Activated naive CD8-positive, alpha-beta T cell (primary cell): ENCODE measurements around the gene IP6K2.
"Not testable (repeated sequence)": the region's sequence is repeated elsewhere in the genome, so short reads cannot be mapped to it uniquely, and the experiment has no call there.

ENCODE experiments used
- H3K27ac Mint-ChIP-seq: one replicate; pipeline ENCODE4 v1.8.0; 2021; ENCODE audit warnings: mixed read lengths
- H3K27me3 Mint-ChIP-seq: one replicate; pipeline ENCODE4 v1.8.0; 2021; ENCODE audit warnings: mixed read lengths
- H3K36me3 Mint-ChIP-seq: one replicate; pipeline ENCODE4 v1.8.0; 2021; ENCODE audit warnings: mixed read lengths
- H3K4me1 Mint-ChIP-seq: one replicate; pipeline ENCODE4 v1.8.0; 2021; ENCODE audit warnings: low read depth, mixed read lengths
- H3K4me3 Mint-ChIP-seq: one replicate; pipeline ENCODE4 v1.8.0; 2021; ENCODE audit warnings: mild to moderate bottlenecking, mixed read lengths
- H3K9me3 Mint-ChIP-seq: one replicate; pipeline ENCODE4 v1.8.0; 2021; ENCODE audit warnings: low read depth, mixed read lengths

IP6K2 gene

DNA sequence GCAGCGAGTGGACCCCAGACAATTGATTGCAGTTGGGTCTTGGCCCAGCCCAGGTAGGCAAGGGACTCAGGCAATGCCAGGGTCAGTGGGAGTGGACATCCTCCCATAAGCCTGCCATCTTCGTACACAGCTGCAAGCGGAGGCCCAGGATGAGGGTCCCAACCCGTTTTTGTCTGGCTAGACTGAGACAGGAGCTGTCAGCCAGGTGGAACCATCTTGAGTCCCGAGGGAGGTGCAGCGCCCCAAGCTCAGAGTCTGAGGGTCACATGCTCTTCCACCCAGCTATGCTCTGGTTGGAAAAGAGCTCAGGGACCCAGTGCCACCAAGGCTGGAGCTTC, 22.6 kb upstream of the IP6K2 start:
- no peak overlapping the region for H3K27ac Mint-ChIP-seq
- no peaks in the 10 kb centered on the region for H3K36me3 Mint-ChIP-seq
- no peak overlapping the region for H3K4me3 Mint-ChIP-seq
- H3K27me3 Mint-ChIP-seq = no peaks in the 10 kb centered on the region
- no peaks in the 10 kb centered on the region for H3K9me3 Mint-ChIP-seq
- no peaks in the 10 kb centered on the region for H3K4me1 Mint-ChIP-seq

DNA sequence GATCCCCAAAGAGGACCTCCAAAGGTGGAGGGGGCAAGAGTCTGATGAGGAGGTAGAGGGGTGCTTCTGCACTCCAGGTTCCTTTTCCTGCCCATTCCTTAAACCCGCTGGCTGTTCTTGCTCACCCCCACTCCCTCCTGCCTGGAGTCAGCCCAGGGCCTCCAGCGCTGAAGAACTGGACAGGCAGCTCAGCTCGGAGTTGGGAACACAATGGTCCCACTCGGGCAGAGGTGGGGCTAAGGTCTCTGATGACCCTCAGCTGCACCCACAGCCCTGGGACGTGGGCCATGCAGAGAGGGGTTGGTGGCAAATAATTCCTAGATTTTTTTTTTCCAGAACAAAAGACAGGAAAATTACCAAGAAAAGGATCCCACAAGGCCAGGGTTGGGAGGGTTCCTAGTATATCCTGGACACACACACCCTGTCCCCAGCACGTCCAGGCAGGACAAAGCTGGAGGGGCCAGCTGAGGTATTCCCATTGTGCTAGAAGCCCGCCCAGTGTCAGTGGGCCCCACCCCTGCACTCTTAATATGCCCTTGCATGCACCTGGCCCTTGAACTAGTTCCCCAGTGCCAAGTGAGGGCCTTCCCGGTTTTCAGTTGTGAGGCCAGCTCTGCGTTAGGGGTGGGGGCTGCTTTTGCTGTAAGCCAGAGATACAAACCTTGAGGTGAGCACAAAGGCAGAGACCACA, 22.1 kb upstream of the IP6K2 start:
- H3K9me3 Mint-ChIP-seq = no peaks in the 10 kb centered on the region
- H3K27ac Mint-ChIP-seq = no peak overlapping the region
- H3K36me3 Mint-ChIP-seq = no peaks in the 10 kb centered on the region
- H3K4me1 Mint-ChIP-seq = no peaks in the 10 kb centered on the region
- H3K4me3 Mint-ChIP-seq = no peak overlapping the region
- H3K27me3 Mint-ChIP-seq = no peaks in the 10 kb centered on the region

DNA sequence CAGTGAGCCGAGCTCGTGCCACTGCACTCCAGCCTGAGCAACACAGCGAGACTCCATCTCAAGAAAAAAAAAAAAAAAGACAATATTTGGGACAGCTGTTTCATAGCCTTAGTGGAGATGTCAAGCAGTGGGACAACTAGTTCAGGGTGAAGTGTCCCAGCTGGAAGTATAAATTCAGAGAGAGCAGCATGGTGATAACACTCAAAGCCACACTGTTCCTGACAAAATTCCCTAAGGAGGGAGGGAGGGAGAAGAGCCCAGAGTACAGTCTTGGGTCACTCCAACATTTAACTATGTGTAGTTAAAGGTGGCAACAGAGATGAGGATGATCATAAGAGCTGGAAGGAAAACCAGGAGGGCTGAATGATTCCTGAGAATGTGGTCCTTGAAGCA, 21.1 kb upstream of the IP6K2 start:
- H3K4me3 Mint-ChIP-seq = no peak overlapping the region
- no peaks in the 10 kb centered on the region for H3K36me3 Mint-ChIP-seq
- no peak overlapping the region for H3K27ac Mint-ChIP-seq
- no peaks in the 10 kb centered on the region for H3K4me1 Mint-ChIP-seq
- H3K27me3 Mint-ChIP-seq = no peaks in the 10 kb centered on the region
- no peaks in the 10 kb centered on the region for H3K9me3 Mint-ChIP-seq

DNA sequence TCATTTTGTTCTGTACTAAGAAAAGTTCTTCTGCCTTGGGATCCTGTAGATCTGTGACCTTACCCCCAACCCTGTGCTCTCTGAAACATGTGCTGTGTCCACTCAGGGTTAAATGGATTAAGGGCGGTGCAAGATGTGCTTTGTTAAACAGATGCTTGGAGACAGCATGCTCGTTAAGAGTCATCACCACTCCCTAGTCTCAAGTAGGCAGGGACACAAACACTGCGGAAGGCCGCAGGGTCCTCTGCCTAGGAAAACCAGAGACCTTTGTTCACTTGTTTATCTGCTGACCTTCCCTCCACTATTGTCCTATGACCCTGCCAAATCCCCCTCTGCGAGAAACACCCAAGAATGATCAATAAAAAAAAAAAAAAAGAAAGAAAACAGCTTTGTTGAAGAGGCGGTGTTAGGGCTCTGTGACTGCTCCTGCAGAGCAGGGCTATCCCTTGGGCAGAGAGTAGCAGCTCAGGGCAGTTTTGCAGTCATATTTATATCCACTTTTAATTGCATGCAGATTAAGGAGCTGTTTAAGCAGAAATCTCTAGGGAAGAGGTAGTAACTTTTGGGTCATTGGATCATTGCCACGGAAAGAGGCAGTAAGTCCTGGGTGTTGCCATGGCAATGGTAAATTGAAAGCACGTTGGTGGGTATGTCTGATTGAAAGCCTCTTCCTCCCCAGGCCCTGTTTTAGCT, 18.2 kb upstream of the IP6K2 start:
- not testable (repeated sequence) for H3K4me1 Mint-ChIP-seq, H3K27ac Mint-ChIP-seq, H3K36me3 Mint-ChIP-seq, H3K4me3 Mint-ChIP-seq, H3K27me3 Mint-ChIP-seq, H3K9me3 Mint-ChIP-seq

DNA sequence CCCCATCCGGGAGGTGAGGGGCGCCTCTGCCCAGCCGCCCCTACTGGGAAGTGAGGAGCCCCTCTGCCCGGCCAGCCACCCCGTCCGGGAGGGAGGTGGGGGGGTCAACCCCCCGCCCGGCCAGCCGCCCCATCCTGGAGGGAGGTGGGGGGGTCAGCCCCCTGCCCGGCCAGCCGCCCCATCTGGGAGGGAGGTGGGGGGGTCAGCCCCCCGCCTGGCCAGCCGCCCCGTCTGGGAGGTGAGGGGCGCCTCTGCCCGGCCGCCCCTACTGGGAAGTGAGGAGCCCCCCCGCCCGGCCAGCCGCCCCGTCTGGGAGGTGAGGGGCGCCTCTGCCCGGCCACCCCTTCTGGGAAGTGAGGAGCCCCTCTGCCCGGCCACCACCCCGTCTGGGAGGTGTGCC, 17.5 kb upstream of the IP6K2 start:
- H3K9me3 Mint-ChIP-seq, H3K27ac Mint-ChIP-seq, H3K27me3 Mint-ChIP-seq, H3K36me3 Mint-ChIP-seq, H3K4me1 Mint-ChIP-seq, H3K4me3 Mint-ChIP-seq: not testable (repeated sequence)

DNA sequence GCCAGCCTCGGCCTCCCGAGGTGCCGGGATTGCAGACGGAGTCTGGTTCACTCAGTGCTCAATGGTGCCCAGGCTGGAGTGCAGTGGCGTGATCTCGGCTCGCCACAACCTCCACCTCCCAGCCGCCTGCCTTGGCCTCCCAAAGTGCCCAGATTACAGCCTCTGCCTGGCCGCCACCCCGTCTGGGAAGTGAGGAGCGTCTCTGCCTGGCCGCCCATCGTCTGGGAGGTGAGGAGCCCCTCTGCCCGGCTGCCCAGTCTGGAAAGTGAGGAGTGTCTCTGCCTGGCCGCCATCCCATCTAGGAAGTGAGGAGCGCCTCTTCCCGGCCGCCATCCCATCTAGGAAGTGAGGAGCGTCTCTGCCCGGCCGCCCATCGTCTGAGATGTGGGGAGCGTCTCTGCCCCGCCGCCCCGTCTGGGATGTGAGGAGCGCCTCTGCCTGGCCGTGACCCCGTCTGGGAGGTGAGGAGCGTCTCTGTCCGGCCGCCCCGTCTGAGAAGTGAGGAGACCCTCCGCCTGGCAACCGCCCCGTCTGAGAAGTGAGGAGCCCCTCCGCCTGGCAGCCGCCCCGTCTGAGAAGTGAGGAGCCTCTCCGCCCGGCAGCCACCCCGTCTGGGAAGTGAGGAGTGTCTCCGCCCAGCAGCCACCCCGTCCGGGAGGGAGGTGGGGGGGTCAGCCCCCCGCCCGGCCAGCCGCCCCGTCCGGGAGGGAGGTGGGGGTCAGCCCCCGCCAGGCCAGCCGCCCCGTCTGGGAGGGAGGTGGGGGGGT, 16.9 kb upstream of the IP6K2 start:
- not testable (repeated sequence) for H3K27me3 Mint-ChIP-seq, H3K4me1 Mint-ChIP-seq, H3K4me3 Mint-ChIP-seq, H3K36me3 Mint-ChIP-seq, H3K27ac Mint-ChIP-seq, H3K9me3 Mint-ChIP-seq

DNA sequence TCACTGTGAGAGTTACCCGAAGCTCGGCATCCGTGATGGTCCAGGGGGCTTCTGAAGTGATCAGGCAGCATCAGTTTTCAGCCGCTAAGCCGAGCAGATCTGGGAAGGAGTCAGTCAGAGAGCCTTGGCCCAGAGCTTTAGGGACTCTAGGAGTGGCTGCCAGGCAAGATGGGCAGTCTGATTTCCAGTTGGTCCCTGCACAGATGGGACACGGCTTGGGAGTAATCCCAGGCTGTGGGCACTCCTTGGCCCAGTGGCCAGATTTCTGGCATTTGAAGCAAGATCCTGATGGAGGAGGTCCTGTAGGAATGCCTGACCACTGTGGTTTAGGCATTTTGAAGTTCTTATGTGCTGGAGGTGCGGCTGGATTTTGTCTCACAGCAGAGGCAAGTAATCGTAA, 10.5 kb upstream of the IP6K2 start:
- Mint-ChIP-seq H3K27me3 (no peaks in the 10 kb centered on the region), H3K4me3 (no peak overlapping the region), H3K4me1 (no peaks in the 10 kb centered on the region), H3K36me3 (no peaks in the 10 kb centered on the region), H3K27ac (no peak overlapping the region), H3K9me3 (no peaks in the 10 kb centered on the region)

DNA sequence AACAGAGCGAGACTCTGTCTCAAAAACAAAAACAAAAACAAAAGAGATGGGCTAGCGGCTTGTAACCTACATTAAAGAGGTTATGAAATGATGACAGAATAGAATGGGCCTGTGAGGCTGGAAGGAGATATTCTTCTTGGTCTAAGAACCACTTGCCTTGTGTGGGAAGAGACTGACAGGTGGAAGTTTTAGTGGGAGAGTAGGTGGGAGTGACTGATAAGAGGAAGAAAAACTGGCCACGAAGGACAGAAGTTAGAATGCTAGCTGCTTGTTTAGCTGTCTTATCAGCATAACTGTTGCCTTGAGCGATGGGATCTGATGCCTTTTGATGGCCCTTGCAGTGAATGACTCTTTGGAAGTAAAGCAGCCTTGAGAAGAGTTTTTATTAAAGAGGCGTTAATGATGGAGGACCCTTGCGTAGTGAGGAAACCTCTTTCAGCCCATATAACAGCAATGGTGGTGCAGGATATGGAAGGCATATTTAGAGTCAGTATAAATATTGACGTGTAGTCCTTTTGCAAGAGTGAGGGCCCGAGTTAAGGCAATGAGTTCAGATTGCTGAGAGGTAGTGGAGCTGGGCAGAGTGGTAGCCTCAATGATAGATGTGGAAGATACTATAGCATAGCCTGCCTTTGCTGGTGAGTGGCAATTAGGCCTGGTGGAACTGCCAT, 8.3 kb upstream of the IP6K2 start:
- not testable (repeated sequence) for H3K9me3 Mint-ChIP-seq, H3K4me3 Mint-ChIP-seq, H3K27me3 Mint-ChIP-seq

DNA sequence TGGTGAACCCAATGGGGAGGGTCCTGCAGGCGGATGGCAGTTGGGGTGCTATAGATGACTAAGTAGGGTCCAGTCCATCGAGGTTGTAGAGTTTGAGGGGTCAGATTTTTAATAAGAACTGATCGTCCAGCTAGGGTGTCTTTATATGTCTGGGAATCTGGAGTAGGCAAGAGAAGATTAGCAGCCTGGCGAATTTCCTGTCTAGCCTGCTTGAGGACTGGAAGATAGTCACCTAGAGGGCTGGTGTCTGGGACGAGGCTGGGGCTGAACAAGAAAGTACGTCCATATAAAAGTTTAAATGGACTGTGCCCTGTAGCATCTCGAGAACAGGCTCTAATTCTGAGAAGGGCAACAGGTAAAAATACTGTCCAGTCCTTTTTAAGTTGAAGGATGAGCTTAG, 6.7 kb upstream of the IP6K2 start:
- Mint-ChIP-seq H3K4me1 (no peaks in the 10 kb centered on the region), H3K4me3 (no peak overlapping the region)

More for the DNA sequence above, 8.3 kb upstream of the IP6K2 start:
- H3K27ac Mint-ChIP-seq, H3K36me3 Mint-ChIP-seq, H3K4me1 Mint-ChIP-seq: not testable (repeated sequence)

DNA sequence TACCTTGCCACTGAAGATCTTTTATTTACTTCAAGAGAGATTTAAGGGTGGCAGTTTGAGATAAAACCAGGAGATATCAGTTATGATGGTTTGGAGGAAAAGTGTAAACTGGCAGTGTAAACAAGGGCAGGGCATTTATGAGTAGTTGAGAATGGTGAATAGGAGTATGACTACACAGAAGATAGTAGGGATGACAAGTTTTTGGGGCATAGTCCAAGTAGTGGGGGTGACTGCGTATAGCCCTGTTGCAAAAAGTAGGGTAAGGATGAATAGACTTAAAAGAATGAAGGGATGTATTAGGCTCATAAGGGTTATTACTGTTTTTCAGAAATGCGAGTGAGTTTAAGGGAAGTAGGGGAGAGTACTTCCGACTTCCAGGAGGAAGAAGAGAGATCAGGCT, 6.3 kb upstream of the IP6K2 start:
- H3K4me1 Mint-ChIP-seq, H3K4me3 Mint-ChIP-seq, H3K27ac Mint-ChIP-seq, H3K9me3 Mint-ChIP-seq, H3K27me3 Mint-ChIP-seq, H3K36me3 Mint-ChIP-seq: not testable (repeated sequence)

More for the DNA sequence above, 6.7 kb upstream of the IP6K2 start:
- no peaks in the 10 kb centered on the region for H3K36me3 Mint-ChIP-seq
- no peak overlapping the region for H3K27ac Mint-ChIP-seq
- no peaks in the 10 kb centered on the region for H3K9me3 Mint-ChIP-seq
- no peaks in the 10 kb centered on the region for H3K27me3 Mint-ChIP-seq

DNA sequence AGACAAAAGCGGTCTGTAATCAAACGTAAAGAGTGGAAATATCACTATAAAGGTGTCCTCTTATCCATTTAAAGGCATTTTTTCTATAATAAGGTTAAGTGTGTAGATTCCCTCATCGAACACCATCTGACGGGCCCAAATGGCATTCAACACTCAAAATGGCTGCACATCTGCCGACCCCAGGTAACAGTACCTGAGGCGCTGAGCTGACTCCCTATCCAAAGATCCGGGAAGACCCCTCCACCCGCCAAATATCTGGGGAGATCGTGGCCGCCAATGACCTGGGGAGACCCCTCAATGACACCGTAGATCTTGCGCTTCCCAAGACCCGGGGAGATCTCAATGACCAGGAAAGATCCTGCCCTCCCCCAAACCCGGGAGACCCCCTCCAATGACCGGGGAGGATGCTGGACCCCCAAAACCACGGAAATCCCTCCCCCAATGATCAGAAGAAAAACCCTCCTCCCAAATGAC, 476 bp downstream of the IP6K2 start:
- Mint-ChIP-seq H3K9me3 (no peaks in the 10 kb centered on the region), H3K4me1 (peaks cover 40% of the 10 kb centered on the region), H3K4me3 (peak overlapping the region; percentile 98), H3K36me3 (peaks cover 2% of the 10 kb centered on the region), H3K27me3 (no peaks in the 10 kb centered on the region), H3K27ac (peak overlapping the region; percentile 93)

DNA sequence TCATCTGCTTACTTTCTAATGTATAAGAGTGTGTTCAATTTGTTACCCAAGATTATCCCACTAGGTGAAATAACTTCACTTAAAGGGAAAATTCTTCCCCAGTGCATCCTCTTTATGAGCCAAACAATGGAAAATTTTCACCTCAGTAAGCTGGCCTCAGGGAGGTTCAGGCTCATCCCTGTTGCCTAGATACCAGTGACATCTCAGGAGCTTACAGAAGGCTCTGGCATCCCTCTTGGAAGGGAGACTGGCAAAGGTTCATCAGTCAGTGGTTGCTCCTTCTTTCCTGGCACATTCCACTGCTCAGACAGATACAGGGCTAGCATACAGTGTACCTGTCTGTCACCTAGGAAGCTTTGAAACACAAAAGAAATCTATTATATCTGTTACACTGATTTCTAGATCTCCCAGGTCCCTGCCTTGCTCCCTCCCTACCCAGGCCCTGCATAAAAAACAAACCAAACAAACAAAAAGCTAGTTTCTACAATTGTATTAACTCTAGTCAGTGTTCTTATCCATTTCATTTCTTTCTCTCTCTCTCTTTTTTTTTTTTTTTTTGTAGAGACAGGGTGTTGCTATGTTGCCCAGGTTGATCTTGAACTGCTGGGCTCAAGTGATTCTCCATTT, 1.7 kb downstream of the IP6K2 start:
- H3K27me3 Mint-ChIP-seq = no peaks in the 10 kb centered on the region
- no peaks in the 10 kb centered on the region for H3K9me3 Mint-ChIP-seq
- peaks cover 50% of the 10 kb centered on the region for H3K4me1 Mint-ChIP-seq
- peak overlapping the region; percentile 66 for H3K27ac Mint-ChIP-seq
- H3K4me3 Mint-ChIP-seq = peak overlapping the region; percentile 98
- peaks cover 2% of the 10 kb centered on the region for H3K36me3 Mint-ChIP-seq

DNA sequence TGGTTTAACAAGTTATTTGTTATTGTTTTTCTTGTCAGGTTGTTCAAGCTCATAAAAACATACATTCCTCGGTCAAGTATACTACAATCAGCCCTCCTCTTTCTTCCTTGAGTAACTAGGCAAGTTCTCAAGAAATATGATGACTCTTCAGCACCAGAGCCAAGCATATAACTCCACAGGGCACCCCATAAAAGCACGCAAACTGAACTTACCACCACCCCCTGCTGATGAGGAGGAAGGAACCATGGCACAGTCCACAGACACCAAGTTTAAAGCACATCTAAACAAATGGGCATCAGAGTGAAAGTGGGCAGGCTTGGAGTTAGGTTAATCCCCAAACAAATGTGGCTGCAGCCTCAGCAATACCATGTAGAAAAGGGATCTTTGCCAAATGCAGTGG, 5.3 kb downstream of the IP6K2 start:
- Mint-ChIP-seq H3K4me1 (peaks cover 67% of the 10 kb centered on the region), H3K4me3 (peak overlapping the region; percentile 30), H3K27ac (peak overlapping the region; percentile 64)

DNA sequence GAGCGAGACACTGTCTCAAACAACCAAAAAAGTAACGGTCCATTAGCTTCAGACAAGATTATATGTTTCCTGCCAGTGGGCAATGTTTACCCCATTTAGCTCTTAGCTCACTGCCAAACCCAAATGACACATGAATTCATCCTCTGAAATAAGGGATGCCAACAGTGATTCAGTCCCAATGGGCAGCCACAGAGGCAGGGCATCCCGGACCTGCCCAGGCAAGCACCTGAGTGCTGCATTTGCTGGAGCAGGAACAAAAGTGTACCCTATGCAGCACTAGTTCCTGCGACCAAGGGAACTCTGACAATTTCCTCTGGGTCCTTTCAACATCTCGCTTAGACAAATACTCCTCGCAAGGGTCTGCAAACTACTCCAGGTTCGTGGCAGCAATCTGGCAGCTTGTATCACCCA, 8.0 kb downstream of the IP6K2 start:
- Mint-ChIP-seq H3K36me3 (peaks cover 3% of the 10 kb centered on the region), H3K4me1 (peaks cover 54% of the 10 kb centered on the region)

More for the DNA sequence above, 5.3 kb downstream of the IP6K2 start:
- Mint-ChIP-seq H3K27me3 (no peaks in the 10 kb centered on the region), H3K36me3 (peaks cover 2% of the 10 kb centered on the region), H3K9me3 (no peaks in the 10 kb centered on the region)

DNA sequence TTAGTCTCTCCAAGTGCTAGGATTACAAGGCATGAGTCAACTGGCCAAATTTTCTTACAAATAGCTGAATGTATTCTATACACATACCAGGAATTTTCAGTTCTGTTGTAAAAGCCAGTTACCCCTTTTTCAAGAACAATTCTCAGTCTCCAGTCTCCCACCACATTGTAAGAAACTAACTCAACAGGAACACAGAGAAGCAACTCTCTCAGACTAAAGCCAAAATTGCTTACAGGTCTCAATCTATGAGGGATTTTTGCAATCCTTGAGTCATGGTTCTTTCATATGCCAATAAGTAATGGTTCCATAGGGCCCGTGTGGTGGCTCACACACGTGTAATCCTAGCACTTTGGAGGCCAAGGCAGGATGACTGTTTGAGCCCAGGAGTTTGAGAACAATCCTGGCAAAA, 8.5 kb downstream of the IP6K2 start:
- H3K27me3 Mint-ChIP-seq = no peaks in the 10 kb centered on the region
- peaks cover 3% of the 10 kb centered on the region for H3K36me3 Mint-ChIP-seq
- H3K4me3 Mint-ChIP-seq = no peak overlapping the region
- H3K9me3 Mint-ChIP-seq = no peaks in the 10 kb centered on the region
- peaks cover 54% of the 10 kb centered on the region for H3K4me1 Mint-ChIP-seq
- peak overlapping the region; percentile 72 for H3K27ac Mint-ChIP-seq

More for the DNA sequence above, 8.0 kb downstream of the IP6K2 start:
- Mint-ChIP-seq H3K4me3 (peak overlapping the region; percentile 46), H3K27ac (peak overlapping the region; percentile 72), H3K27me3 (no peaks in the 10 kb centered on the region), H3K9me3 (no peaks in the 10 kb centered on the region)
